Osteocyte (in vitro differentiated cells): ENCODE data around the gene RAB11FIP5. TPM values are rescaled to one million over a fixed set of nuclear protein-coding genes. Genes with fewer than 3 reads are reported as not detected.

Source experiments
- DNase-seq: peaks from one replicate; pipeline ENCODE4 v3.0.0; 2021; ENCODE audit warnings: mixed read lengths; ENCODE audit not compliant: unreplicated experiment; ENCODE audit errors: extremely low spot score
- H3K27ac Mint-ChIP-seq: one replicate; pipeline ENCODE4 v1.8.0; 2021; ENCODE audit warnings: mild to moderate bottlenecking, mixed read lengths; ENCODE audit not compliant: unreplicated experiment
- H3K27me3 Mint-ChIP-seq: one replicate; pipeline ENCODE4 v1.8.0; 2021; ENCODE audit warnings: mixed read lengths; ENCODE audit not compliant: unreplicated experiment
- H3K36me3 Mint-ChIP-seq: one replicate; pipeline ENCODE4 v1.8.0; 2021; ENCODE audit warnings: mixed read lengths; ENCODE audit not compliant: unreplicated experiment
- H3K4me1 Mint-ChIP-seq: one replicate; pipeline ENCODE4 v1.8.0; 2021; ENCODE audit warnings: mixed read lengths; ENCODE audit not compliant: unreplicated experiment
- H3K4me3 Mint-ChIP-seq: one replicate; pipeline ENCODE4 v1.8.0; 2021; ENCODE audit warnings: mild to moderate bottlenecking, moderate library complexity, mixed read lengths; ENCODE audit not compliant: unreplicated experiment
- H3K9me3 Mint-ChIP-seq: one replicate; pipeline ENCODE4 v1.8.0; 2021; ENCODE audit warnings: mixed read lengths; ENCODE audit not compliant: unreplicated experiment
- total RNA-seq: library from RNA; stranded (reverse); gene quantifications from 2 replicates; pipeline ENCODE4 v1.2.1, GENCODE V29; 2021
- TF ChIP-seq, protein P1 (sequence below): fragments of 200-600 bp; sonication (generic); IDR thresholded peaks from 2 replicates; pipeline ENCODE4 v1.5.0; 2021; ENCODE audit warnings: antibody characterized with exemption, mild to moderate bottlenecking, moderate library complexity

Gene RAB11FIP5
- total RNA-seq, 1 donor from 2014 or later: 35.5 TPM

DNA sequence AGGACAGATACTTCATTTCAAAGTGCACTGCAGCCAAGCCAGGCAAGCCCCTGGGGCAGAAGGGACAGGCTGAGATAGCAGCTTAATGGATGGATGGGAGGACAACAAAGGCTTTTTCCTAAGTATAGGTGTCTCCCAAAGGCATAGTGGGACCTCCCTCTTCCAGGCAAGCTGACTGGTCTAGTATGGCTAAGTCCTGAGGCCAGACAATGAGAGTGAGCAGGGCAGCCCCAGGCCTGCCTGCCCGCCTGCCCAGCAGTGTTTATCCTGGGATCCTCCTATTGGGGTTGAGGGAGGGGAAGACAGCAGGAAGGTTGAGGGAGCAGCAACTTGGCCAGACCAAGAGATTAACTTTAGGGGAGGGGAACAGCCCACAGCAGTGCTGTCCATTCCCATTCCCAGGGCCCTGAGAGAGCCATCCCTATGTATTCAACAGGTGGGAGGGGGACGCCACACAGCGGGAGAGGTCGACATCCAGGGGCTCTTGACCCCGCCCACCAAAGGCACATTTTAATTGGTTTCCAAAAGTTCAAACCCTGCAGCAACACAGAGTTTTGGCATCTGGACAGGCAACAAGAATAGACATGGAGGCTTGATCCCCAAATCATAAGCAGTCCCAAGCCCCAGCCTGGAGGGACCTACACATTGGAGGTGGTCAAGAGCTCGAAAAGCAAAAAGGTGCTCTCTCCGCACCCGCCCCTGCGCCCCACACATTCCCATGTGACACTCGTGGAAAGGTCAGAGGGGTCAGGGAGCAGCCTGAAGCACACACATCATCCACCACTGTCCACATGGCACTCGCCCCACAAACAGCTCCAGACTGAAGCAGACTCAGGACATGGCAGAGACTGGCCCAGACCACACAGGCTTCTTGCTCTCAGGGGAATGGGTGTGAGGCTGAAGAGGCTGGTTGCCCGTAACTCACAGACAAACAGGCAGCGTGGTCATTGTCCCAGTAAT lies 38.4 kb downstream of the RAB11FIP5 start:
- no peaks in the 10 kb centered on the region for H3K9me3 Mint-ChIP-seq
- H3K4me1 Mint-ChIP-seq: peaks cover 18% of the 10 kb centered on the region
- no peak for DNase-seq
- TF ChIP-seq, protein P1, sequence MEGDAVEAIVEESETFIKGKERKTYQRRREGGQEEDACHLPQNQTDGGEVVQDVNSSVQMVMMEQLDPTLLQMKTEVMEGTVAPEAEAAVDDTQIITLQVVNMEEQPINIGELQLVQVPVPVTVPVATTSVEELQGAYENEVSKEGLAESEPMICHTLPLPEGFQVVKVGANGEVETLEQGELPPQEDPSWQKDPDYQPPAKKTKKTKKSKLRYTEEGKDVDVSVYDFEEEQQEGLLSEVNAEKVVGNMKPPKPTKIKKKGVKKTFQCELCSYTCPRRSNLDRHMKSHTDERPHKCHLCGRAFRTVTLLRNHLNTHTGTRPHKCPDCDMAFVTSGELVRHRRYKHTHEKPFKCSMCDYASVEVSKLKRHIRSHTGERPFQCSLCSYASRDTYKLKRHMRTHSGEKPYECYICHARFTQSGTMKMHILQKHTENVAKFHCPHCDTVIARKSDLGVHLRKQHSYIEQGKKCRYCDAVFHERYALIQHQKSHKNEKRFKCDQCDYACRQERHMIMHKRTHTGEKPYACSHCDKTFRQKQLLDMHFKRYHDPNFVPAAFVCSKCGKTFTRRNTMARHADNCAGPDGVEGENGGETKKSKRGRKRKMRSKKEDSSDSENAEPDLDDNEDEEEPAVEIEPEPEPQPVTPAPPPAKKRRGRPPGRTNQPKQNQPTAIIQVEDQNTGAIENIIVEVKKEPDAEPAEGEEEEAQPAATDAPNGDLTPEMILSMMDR: no peak
- no peak overlapping the region for H3K27ac Mint-ChIP-seq
- no peak overlapping the region for H3K4me3 Mint-ChIP-seq
- peaks cover 12% of the 10 kb centered on the region for H3K36me3 Mint-ChIP-seq
- no peaks in the 10 kb centered on the region for H3K27me3 Mint-ChIP-seq

DNA sequence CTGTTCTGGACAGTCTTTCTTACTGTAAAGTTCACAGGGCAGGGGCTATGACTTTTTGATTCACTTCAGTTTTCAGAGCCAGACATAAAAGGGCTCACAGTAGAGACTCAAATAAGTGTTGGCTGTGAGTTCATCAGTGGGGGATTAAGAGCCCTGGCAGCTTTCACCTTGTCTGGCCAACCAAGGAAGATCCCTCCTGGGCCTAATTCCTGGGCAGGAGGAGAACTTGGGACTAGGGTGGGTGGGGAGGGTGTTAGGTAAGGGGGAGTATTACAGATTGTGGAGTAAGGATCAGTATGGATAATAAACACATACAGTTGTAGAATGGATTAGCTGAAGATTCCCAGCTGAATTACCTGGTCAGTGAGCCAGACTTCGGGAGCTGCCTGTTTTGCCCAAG lies 40.3 kb downstream of the RAB11FIP5 start:
- peak overlapping the region; percentile 91 for H3K27ac Mint-ChIP-seq
- TF ChIP-seq, protein P1: no peak
- H3K4me1 Mint-ChIP-seq: peaks cover 30% of the 10 kb centered on the region
- no peak for DNase-seq
- no peaks in the 10 kb centered on the region for H3K9me3 Mint-ChIP-seq
- no peaks in the 10 kb centered on the region for H3K27me3 Mint-ChIP-seq
- H3K4me3 Mint-ChIP-seq: peak overlapping the region; percentile 90
- peaks cover 4% of the 10 kb centered on the region for H3K36me3 Mint-ChIP-seq

DNA sequence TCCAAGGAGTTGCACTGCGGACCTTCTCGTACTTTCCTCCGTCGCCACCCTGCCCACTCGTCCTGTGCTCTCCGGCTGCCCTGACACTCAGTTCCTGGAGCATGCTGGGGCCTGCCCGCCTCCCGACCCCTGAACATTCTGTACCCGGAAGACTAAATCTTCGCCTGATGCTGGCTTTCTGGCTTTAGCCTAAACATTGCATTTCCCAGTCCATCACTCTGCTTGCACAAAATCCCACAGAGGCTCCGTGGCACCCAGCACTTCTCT lies 40.7 kb downstream of the RAB11FIP5 start:
- Mint-ChIP-seq H3K27me3 (no peaks in the 10 kb centered on the region), H3K27ac (peak overlapping the region; percentile 91), H3K36me3 (peaks cover 4% of the 10 kb centered on the region), H3K4me1 (peaks cover 32% of the 10 kb centered on the region), H3K4me3 (peak overlapping the region; percentile 90), H3K9me3 (no peaks in the 10 kb centered on the region)
- no peak for DNase-seq
- TF ChIP-seq, protein P1: no peak

DNA sequence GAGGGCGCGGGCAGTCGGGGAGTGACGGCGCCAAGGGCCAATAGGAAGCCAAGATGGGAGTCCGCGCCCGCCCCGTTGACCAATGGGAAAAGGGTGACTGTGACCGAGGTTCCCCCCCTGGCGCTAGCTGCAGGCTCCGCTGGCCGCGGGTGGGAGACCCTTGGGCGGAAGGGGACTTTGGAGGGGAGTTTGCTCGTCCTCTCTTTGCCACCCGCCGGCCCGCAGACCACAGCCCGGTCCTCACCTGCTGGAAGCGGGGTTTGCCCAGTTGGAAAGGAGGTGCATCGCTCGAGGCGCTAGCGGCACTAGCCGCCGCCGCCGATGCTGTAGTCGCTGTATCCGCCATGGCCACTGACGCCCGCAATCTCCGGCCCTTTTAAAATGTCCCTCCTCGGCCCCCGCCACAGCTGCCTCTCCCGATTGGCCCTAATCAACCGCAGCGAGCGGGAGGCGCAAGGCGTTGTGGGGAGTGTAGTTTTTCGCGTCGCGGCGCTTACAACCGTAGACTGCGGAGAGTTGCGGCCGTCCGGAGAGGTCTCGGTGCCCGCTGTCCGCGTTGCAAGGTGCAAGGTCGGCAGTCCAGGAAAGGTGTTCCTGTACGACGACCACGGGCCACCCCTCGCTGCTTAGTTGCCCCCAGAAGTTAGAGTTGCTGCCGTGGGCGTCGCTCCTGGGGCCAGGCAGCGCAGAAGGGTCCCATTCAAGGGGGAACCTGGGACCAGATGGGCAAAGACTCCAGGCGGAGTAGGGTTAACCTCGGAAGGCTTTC lies 41.2 kb downstream of the RAB11FIP5 start, which contains the start of gene SFXN5:
TSS of gene SFXN5 (minus strand) at position 353 of the 769 bp plus-strand sequence. CDS start at position 346, 7 bp downstream.
- Mint-ChIP-seq H3K27me3 (no peaks in the 10 kb centered on the region), H3K9me3 (no peaks in the 10 kb centered on the region), H3K4me1 (peaks cover 33% of the 10 kb centered on the region), H3K36me3 (peaks cover 2% of the 10 kb centered on the region), H3K27ac (peak within 1 kb of the TSS; percentile 91), H3K4me3 (peak within 1 kb of the TSS; percentile 90)
- DNase-seq: peak; percentile 99
- TF ChIP-seq, protein P1: no peak
